ENCODE data around the gene ABCG4. TPM values are rescaled to one million over a fixed set of nuclear protein-coding genes. Genes with fewer than 3 reads are reported as not detected.
"Not testable (repeated sequence)": the region's sequence is repeated elsewhere in the genome, so short reads cannot be mapped to it uniquely, and the experiment has no call there.

ABCG4 gene
- polyA plus RNA-seq, 4 donors, result 0.71 to 0.81 (median 0.76) TPM

GRCh38 chr11:119152604-119153003 lies 3.8 kb downstream of the ABCG4 start:
- DNase-seq (ENCODE audit: low read depth in 4 of 4, low spot score in 3 of 4), result no peak

DNA sequence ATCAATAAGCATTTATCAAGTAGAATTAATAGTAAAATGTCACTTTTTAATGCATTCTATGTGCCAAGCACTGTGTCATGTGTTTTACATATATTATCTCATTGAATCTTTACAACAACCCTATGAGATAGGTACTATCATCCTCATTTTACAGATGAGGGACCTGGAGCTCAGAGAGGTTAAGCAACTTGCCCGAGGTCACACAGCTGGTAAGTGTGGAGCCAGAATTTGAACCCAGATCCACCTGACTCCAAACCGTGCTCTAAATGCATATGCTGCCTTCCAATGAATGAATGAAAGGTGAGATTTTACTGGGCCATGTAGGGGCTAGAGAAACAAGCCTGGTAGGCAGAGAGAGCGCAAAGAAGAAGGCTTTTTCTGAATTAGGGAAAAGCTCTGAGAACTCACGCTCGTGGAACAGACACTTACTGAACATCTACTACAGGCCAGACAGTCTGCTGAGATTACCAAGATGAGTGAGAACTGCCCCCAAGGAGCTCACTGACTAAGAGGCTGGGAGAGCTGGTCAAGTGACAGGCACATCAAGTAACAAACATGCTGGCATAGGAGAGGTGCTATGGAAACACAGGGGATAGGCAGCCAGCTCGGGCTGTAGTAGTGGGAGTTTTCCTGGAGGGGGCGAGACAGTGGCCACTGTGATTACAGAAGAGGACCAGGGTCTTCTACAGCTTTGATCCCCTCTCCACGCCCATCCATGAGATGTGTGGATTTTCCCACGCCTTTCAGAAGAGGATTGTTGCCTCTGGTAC lies 4.4 kb downstream of the ABCG4 start:
- DNase-seq (ENCODE audit: low read depth in 4 of 4, low spot score in 3 of 4), result no peak

DNA sequence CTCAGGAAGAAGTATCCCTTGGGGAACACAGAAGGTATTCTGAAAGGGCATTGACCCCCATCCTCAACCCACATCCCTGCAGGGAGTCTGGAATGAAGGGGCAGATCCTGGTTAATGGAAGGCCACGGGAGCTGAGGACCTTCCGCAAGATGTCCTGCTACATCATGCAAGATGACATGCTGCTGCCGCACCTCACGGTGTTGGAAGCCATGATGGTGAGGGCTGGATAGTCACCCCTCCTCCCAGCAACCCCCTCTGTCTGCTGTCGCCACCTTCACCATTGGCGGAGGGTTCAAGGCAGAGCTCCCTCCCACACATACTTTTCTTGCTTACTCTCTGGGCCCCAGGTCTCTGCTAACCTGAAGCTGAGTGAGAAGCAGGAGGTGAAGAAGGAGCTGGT lies 5.3 kb downstream of the ABCG4 start:
- DNase-seq (ENCODE audit: low read depth in 4 of 4, low spot score in 3 of 4), result no peak

DNA sequence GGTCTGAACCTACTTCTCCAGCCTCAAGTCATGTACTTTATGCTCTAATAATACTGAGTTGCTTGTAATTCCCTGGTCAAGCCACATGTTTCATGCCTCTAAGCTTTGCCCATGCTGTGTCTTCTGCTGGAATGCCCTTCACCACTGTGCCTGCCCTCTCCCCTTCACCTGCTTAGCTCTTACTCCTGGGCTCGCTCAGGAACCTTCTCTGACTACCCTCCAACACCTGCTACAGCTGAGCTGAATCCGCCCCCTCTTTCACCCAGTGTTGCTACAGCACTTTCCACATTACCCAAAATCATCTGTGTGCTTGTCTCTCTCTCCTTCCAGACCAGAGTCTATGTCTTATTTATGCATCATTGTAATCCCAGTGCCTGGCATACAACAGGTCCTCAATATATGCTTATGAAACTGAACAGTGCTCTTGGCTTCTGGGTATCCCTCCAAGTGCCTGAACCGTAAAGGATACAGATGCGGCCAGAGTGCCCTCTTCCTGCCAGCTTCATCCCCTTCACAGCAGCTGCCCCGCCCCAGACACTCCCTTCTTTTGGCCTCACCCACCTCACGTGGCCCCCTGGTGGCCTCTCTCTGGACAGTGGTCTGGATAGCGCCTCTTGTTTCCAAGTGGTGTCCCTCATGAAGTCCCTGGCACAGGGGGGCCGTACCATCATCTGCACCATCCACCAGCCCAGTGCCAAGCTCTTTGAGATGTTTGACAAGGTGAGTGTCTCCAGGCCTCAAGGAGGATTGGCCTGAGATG lies 7.1 kb downstream of the ABCG4 start:
- DNase-seq (ENCODE audit: low read depth in 4 of 4, low spot score in 3 of 4), result no peak

DNA sequence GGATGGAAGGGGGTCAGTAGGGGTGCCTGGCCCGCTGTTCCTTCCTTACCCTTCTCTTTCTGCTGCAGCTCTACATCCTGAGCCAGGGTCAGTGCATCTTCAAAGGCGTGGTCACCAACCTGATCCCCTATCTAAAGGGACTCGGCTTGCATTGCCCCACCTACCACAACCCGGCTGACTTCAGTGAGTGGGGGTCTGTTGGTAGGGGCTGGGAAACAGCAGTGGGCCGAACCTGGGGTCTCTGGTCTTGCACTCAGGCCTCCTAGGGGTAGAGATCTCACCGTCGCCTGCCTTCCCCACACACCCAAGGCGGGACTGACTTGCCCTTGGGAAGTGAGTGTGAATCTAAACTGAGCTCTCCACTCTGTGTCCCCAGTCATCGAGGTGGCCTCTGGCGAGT lies 7.6 kb downstream of the ABCG4 start:
- DNase-seq (ENCODE audit: low read depth in 4 of 4, low spot score in 3 of 4), result no peak

DNA sequence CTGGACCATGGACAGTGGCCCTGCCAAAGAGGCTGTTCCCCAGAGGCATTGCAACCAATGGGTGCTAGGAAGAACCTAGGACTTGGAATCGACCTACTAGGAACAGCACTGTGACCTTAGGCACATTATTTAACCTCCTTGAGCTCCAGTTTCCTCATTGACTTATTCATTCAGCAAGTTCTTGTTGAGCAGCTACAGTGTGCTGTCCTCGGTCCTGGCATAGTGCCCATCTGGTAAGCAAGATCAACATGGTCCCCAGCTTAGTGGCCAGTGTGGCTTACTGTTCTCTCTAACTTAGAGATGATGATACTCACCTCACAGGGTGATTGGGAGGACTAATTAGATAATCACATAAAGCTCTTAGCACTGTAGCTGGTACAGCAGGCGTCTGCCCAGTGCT lies 8.2 kb downstream of the ABCG4 start:
- no peak for DNase-seq (ENCODE audit: low read depth in 4 of 4, low spot score in 3 of 4)

DNA sequence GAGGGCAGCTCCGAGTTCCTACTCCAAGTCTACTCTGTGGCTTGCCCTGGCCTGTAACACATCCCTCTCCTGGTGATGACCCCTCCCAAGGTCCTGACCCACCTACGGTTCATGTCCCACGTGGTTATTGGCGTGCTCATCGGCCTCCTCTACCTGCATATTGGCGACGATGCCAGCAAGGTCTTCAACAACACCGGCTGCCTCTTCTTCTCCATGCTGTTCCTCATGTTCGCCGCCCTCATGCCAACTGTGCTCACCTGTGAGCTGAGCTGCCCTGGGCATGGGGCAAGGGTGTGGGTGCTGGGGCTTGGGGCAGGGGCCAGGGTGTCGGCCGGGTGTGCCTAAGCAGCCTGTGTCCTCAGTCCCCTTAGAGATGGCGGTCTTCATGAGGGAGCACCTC lies 9.6 kb downstream of the ABCG4 start:
- DNase-seq (ENCODE audit: low read depth in 4 of 4, low spot score in 3 of 4), result no peak

DNA sequence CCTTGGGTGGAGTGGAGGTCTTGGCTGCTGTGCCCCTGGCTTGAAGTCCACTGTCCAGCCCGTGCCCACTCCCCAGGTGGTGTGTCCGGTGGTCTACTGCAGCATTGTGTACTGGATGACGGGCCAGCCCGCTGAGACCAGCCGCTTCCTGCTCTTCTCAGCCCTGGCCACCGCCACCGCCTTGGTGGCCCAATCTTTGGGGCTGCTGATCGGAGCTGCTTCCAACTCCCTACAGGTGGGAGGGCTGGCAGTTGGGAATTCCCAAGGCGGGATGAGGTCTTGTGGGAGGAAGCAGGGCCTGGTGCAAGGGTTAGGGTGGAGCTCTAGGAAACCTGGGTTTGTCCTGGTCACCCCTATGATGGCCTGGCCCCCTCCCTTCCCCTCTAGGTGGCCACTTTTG lies 11.3 kb downstream of the ABCG4 start:
- DNase-seq (ENCODE audit: low read depth in 4 of 4, low spot score in 3 of 4), result no peak

GRCh38 chr11:119161871-119162270 lies 13.0 kb downstream of the ABCG4 start:
- DNase-seq (ENCODE audit: low read depth in 4 of 4, low spot score in 3 of 4), result no peak

DNA sequence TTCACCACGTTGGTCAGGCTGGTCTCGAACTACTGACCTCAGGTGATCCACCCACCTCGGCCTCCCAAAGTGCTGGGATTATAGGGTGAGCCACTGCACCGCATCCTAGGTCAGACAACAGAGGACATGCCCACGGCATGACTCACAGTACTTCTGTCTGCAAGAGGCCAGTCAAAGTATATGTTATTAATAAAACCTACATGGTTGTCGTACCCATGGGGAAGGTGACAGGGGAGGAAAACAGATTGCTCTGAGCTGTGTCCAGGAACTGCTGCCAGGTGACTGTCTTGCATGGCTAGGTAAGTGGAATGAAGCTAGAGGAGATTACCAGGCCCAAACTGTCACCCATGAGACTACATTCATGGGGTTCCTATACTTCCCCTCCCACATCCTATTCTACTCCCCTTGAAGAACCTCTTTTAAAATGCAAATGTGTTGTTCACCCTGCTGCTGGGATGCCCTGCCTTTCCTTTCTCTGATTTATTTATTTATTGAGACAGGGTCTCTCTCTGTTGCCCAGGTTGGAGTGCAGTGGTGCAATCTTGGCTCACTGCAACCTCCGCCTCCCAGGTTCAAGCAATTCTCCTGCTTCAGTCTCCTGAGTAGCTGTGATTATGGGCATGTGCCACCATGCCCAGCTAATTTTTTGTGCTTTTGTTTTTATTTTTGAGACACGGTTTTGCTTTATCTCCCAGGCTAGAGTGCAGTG lies 17.7 kb downstream of the ABCG4 start:
- DNase-seq (ENCODE audit: low read depth in 4 of 4, low spot score in 3 of 4), result peak in 2 of 4 donors; percentile 37 to 44

DNA sequence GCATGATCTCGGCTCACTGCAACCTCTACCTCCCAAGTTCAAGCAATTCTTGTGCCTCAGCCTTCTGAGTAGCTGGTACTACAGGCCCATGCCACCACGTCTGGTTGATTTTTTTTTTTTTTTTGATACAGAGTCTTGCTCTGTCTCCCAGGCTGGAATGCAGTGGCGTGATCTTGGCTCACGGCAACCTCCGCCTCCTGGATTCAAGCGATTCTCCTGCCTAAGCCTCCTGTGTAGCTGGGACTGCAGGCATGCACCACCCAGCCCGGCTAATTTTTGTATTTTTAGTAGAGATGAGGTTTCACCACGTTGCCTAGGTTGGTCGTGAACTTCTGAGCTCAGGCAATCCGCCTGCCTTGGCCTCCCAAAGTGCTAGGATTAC lies 18.2 kb downstream of the ABCG4 start:
- not testable (repeated sequence) for DNase-seq (ENCODE audit: low read depth in 4 of 4, low spot score in 3 of 4)

DNA sequence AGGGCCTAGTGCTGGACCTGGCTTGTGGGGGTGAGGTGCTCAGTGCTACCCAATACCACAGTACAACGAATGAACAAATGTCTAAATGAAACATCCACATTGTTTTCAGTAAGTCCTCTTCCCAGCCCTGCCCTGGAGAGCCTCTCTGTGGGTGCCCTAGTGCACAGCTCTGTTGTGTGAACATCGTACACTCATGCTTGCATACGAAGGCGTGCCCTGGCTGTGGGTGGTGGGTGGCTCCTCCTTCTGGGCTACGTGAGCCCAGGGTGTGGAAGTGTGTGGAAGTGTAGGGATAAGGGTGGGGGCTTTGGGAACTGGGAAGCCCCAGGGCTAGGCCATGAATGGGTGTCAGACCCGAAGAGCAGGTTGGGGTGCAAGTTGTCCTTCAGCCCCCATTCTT lies 19.1 kb downstream of the ABCG4 start:
- no peak for DNase-seq (ENCODE audit: low read depth in 4 of 4, low spot score in 3 of 4)

DNA sequence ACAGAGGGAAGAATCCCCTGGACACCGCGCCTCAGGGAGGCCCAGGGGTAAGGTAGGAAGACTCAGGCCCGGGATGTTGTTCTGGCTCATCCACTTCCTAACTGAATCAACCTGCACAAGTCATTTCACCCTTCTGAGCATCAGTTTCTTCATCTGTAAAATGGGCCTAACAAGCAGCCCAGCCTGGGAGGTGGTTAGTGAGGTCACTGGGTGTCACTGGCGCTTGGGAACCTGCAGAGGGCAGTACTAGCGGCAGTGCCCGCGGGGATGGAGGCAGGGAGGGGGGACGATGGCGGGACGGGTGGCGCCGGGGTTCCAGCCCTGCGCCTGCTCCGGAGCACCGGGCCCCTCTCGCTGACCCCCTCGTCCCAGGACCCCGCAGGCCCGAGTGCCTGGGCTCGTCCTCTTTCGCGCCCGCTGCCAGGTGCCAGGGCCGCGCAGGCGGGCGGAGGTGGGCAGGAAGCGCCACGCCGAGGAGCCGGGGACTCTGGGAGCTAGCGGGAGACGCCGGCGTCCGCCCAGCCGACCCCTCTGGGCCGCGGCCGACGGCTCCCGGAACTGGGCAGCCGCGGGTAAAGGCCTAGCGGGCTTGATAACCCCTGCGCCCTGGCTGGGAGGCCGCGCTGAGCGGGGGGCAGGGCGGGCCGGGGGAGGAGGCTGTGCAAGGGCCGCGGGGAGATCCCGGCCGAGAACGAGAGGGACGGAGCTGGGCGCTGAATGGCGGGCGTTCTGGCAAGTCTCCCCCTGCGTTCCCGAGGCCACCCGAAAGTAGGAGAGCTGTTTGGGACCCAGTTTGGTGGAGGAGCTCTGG lies 19.8 kb downstream of the ABCG4 start, which contains the start of gene NLRX1:
Gene NLRX1, plus strand, starts transcription at position 255 of the 811 bp plus-strand sequence. CDS start 2,679 bp downstream, outside the sequence.
- DNase-seq (ENCODE audit: low read depth in 4 of 4, low spot score in 3 of 4), result peak; percentile 57 to 71 (median 68)

DNA sequence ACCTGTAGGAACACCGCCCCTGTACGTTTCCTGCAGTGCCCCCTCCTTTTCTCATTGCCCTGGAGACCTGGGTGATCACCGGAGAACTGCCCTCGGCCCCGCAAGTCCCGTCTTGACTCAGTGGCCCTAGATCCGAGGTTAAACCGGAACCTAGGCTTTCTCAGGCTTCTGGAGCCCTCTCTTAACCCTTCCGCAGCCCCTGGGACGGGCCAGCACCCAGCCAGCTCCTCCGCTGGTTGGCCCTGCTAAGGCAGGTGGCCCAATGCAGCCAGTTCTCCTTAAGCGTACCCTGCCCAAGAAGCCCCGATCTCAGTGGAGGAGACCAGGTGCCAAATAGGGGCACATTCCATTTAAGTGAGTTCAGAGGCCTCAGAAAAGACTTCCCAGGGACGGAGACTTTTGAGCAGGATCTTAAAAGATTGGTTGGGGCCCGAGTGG lies 20.4 kb downstream of the ABCG4 start:
- DNase-seq (ENCODE audit: low read depth in 4 of 4, low spot score in 3 of 4), result no peak

DNA sequence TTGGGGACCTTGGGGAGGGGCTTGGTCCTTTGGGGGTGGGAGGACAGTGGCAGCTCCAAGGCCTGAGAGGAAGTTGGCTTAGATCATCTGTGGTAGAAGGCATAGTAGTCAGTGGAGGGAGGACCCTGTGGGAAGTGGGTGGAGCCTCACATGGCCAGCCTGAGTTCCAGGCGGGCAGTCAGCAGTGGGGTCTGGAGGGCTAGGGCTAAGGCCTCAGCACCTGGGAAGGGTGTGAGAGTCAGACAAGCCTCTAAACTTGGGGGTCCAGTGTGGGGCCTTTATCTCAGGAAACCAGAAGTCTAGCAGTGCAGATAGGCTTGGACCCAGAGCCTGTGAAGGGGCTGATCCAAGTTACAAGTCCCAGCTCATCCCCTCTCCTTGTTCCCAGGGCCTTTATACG lies 23.7 kb downstream of the ABCG4 start:
- no peak for DNase-seq (ENCODE audit: low read depth in 4 of 4, low spot score in 3 of 4)

DNA sequence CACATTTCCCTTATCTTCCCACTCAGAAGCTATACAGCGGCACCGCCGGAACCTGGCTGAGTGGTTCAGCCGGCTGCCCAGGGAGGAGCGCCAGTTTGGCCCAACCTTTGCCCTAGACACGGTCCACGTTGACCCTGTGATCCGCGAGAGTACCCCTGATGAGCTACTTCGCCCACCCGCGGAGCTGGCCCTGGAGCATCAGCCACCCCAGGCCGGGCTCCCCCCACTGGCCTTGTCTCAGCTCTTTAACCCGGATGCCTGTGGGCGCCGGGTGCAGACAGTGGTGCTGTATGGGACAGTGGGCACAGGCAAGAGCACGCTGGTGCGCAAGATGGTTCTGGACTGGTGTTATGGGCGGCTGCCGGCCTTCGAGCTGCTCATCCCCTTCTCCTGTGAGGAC lies 24.6 kb downstream of the ABCG4 start:
- no peak for DNase-seq (ENCODE audit: low read depth in 4 of 4, low spot score in 3 of 4)

DNA sequence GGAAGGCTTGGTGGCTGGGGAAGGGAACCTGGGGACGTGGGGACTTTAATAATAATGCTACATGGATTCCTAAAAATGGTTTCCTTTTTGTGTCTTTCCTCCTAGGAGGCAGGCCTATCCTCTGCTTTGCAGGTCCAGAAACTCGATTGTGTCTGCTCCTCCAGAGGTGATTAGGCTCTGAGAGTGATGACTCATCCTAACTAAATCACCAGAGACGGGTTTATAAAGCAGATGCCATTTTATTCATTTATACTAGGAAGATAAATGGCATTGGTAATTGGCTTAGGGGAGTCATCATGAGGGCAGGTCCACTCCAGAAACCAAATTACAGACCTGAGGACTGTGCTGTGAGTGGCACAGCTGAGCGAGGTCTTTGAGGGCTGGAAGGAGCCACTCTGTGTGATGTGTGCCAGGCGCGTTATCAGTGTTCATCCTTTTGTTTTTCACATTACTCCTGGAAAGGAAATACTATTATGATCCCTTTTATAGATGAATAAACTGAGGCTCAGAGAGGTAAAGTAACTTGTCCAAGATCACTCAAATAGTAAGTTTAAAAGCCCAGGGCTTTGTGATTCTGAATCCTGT lies 26.7 kb downstream of the ABCG4 start:
- DNase-seq (ENCODE audit: low read depth in 4 of 4, low spot score in 3 of 4), result no peak

- DNase-seq (ENCODE audit: low read depth in 4 of 4, low spot score in 3 of 4), result no peak
Observed at GRCh38 chr11:119178166-119178680, 29.4 kb downstream of the ABCG4 start.

- no peak for DNase-seq (ENCODE audit: low read depth in 4 of 4, low spot score in 3 of 4)
Observed at GRCh38 chr11:119179342-119179741, 30.5 kb downstream of the ABCG4 start.

DNA sequence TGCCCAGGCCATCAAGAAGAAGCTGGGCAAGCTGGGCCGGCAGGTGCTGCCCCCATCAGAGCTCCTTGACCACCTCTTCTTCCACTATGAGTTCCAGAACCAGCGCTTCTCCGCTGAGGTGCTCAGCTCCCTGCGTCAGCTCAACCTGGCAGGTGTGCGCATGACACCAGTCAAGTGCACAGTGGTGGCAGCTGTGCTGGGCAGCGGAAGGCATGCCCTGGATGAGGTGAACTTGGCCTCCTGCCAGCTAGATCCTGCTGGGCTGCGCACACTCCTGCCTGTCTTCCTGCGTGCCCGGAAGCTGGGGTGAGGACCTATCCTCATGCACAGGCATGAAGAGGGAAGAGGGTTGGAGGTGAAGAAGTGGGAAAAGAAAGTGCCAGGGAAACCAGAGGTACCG lies 31.1 kb downstream of the ABCG4 start:
- no peak for DNase-seq (ENCODE audit: low read depth in 4 of 4, low spot score in 3 of 4)

Measured in right renal pelvis (tissue), 4 donors.